ENCODE results near the gene RASSF7.
A peak's percentile ranks its signal among the peaks of the same experiment; 100 is the strongest.

The RASSF7 gene

GRCh38 chr11:610146-610801 lies 49.5 kb downstream of the RASSF7 start:
- no peak for DNase-seq (ENCODE audit: low read depth in 3 of 3)

GRCh38 chr11:611001-611996 lies 50.5 kb downstream of the RASSF7 start:
- DNase-seq (ENCODE audit: low read depth in 3 of 3), result no peak

- DNase-seq (ENCODE audit: low read depth in 3 of 3), result no peak
Observed at GRCh38 chr11:612201-612960, 51.6 kb downstream of the RASSF7 start.

GRCh38 chr11:612961-613300 lies 52.2 kb downstream of the RASSF7 start:
- no peak for DNase-seq (ENCODE audit: low read depth in 3 of 3)

DNA sequence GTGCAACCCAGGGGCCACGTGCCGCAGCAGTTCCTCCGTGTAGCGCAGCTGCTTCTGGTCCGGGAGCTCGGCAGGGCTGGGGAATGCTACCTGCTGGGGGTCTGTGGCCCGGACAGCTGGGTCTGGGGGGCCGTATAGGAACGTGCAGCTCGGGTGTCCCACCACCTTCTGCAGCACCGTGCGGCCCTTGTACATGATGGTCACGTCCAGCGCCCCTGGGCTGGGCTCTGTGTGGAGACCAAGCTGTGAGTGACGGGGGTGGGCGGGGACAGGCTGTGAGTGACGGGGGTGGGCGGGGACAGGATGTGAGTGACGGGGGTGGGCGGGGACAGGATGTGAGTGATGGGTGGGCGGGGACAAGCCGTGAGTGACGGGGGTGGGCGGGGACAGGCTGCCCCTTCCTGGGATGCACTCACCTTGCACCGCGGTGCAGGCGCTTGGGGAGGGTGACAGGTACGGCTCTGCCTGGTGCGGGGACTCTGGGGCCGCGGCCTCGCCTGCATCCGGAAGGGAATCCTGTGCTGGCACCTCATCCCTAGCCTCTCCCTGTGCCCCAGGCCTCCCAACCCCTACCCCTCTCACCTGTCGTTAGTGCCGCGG lies 52.7 kb downstream of the RASSF7 start:
- peak; percentile 68 to 93 (median 70) for DNase-seq (ENCODE audit: low read depth in 3 of 3)
